ENCODE results near the gene CPED1. TPM values are rescaled to one million over a fixed set of nuclear protein-coding genes. Genes with fewer than 3 reads are reported as not detected.

CPED1 gene
- total RNA-seq, 2 experiments from 2014 or later = not detected

GRCh38 chr7:121294448-121294992, 306.0 kb downstream of the CPED1 start:
- no TSS peak for BruUV-seq (replicated peaks)
- Histone ChIP-seq H3K27ac (ENCODE audit: low read depth, low read length, poor library complexity, severe bottlenecking) (no peak overlapping the region), H3K9me2 (ENCODE audit: insufficient read depth, low read length) (no peaks in the 10 kb centered on the region), H3K4me3 (ENCODE audit: low read depth, low read length, poor library complexity, severe bottlenecking) (no peak overlapping the region), H3K36me3 (ENCODE audit: insufficient read depth, low read length) (no peaks in the 10 kb centered on the region), H3K4me1 (ENCODE audit: insufficient read depth, low read length, poor library complexity, severe bottlenecking) (no peaks in the 10 kb centered on the region), H2AFZ (ENCODE audit: low read length) (0 out of 2 replicates have a peak overlapping the region, but pooled peaks have one; percentile 2), H3K9me3 (ENCODE audit: low read length) (no peaks in the 10 kb centered on the region), H4K20me1 (ENCODE audit: insufficient read depth, low read length) (no peaks in the 10 kb centered on the region), H3K79me2 (ENCODE audit: insufficient read depth, low read depth, low read length) (no peaks in the 10 kb centered on the region), H3K4me2 (ENCODE audit: low read length) (no peak overlapping the region)
- DNase-seq (ENCODE audit: low spot score) = no peak
- TF ChIP-seq, protein P1, sequence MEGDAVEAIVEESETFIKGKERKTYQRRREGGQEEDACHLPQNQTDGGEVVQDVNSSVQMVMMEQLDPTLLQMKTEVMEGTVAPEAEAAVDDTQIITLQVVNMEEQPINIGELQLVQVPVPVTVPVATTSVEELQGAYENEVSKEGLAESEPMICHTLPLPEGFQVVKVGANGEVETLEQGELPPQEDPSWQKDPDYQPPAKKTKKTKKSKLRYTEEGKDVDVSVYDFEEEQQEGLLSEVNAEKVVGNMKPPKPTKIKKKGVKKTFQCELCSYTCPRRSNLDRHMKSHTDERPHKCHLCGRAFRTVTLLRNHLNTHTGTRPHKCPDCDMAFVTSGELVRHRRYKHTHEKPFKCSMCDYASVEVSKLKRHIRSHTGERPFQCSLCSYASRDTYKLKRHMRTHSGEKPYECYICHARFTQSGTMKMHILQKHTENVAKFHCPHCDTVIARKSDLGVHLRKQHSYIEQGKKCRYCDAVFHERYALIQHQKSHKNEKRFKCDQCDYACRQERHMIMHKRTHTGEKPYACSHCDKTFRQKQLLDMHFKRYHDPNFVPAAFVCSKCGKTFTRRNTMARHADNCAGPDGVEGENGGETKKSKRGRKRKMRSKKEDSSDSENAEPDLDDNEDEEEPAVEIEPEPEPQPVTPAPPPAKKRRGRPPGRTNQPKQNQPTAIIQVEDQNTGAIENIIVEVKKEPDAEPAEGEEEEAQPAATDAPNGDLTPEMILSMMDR (conservative IDR thresholded peaks at IDR 0.05; ENCODE audit: low read length) = no peak
- TF ChIP-seq EZH2phosphoT487 (IDR thresholded peaks at IDR 0.05; ENCODE audit: borderline replicate concordance, low read depth, low read length) = no peak
- CTCF ChIA-PET (ENCODE audit: unreplicated experiment) = no interaction called here
- intact Hi-C loops (cut with micrococcal nuclease; ENCODE audit: unreplicated experiment) = no loop called here
- POLR2A ChIA-PET = interaction anchor here (0.7 kb wide), 2 partner anchors 17 to 235 kb away, joined by 3 read pairs; no protein-coding TSS in a partner anchor

- no peak overlapping the region for H3K4me3 ChIP-seq (ENCODE audit: low read depth, low read length, poor library complexity, severe bottlenecking)
- H3K27ac ChIP-seq (ENCODE audit: low read depth, low read length, poor library complexity, severe bottlenecking) = no peak overlapping the region
- no peaks in the 10 kb centered on the region for H3K36me3 ChIP-seq (ENCODE audit: insufficient read depth, low read length)
- peaks cover 8% of the 10 kb centered on the region for H3K4me1 ChIP-seq (ENCODE audit: insufficient read depth, low read length, poor library complexity, severe bottlenecking)
- H3K79me2 ChIP-seq (ENCODE audit: insufficient read depth, low read depth, low read length) = no peaks in the 10 kb centered on the region
- no peak for DNase-seq (ENCODE audit: low spot score)
- CTCF ChIA-PET (ENCODE audit: unreplicated experiment) = no interaction called here
- no peaks in the 10 kb centered on the region for H3K9me2 ChIP-seq (ENCODE audit: insufficient read depth, low read length)
- no peaks in the 10 kb centered on the region for H3K9me3 ChIP-seq (ENCODE audit: low read length)
- no peak for TF ChIP-seq EZH2phosphoT487 (IDR thresholded peaks at IDR 0.05; ENCODE audit: borderline replicate concordance, low read depth, low read length)
- TF ChIP-seq, protein P1 (conservative IDR thresholded peaks at IDR 0.05; ENCODE audit: low read length) = no peak
- POLR2A ChIA-PET = no interaction called here
- H2AFZ ChIP-seq (ENCODE audit: low read length) = peak overlapping the region; percentile 38; the same call in 1 of the 2 replicates
- H3K4me2 ChIP-seq (ENCODE audit: low read length) = no peak overlapping the region
- no peaks in the 10 kb centered on the region for H4K20me1 ChIP-seq (ENCODE audit: insufficient read depth, low read length)
- no TSS peak for BruUV-seq (replicated peaks)
- intact Hi-C loops (cut with micrococcal nuclease; ENCODE audit: unreplicated experiment) = no loop called here
These were observed 309.3 kb downstream of the CPED1 start for GRCh38 chr7:121297843-121298242.

GRCh38 chr7:121298831-121299239, 310.3 kb downstream of the CPED1 start:
- TF ChIP-seq EZH2phosphoT487 (IDR thresholded peaks at IDR 0.05; ENCODE audit: borderline replicate concordance, low read depth, low read length) = no peak
- no peaks in the 10 kb centered on the region for H3K9me3 ChIP-seq (ENCODE audit: low read length)
- H3K79me2 ChIP-seq (ENCODE audit: insufficient read depth, low read depth, low read length) = no peaks in the 10 kb centered on the region
- H3K36me3 ChIP-seq (ENCODE audit: insufficient read depth, low read length) = no peaks in the 10 kb centered on the region
- intact Hi-C loops (cut with micrococcal nuclease; ENCODE audit: unreplicated experiment) = no loop called here
- CTCF ChIA-PET (ENCODE audit: unreplicated experiment) = no interaction called here
- H3K4me1 ChIP-seq (ENCODE audit: insufficient read depth, low read length, poor library complexity, severe bottlenecking) = peaks cover 8% of the 10 kb centered on the region
- no peaks in the 10 kb centered on the region for H4K20me1 ChIP-seq (ENCODE audit: insufficient read depth, low read length)
- no peak overlapping the region for H3K4me3 ChIP-seq (ENCODE audit: low read depth, low read length, poor library complexity, severe bottlenecking)
- BruUV-seq (replicated peaks) = no TSS peak
- DNase-seq (ENCODE audit: low spot score) = no peak
- no peak overlapping the region for H3K27ac ChIP-seq (ENCODE audit: low read depth, low read length, poor library complexity, severe bottlenecking)
- no peaks in the 10 kb centered on the region for H3K9me2 ChIP-seq (ENCODE audit: insufficient read depth, low read length)
- no peak overlapping the region for H2AFZ ChIP-seq (ENCODE audit: low read length)
- H3K4me2 ChIP-seq (ENCODE audit: low read length) = no peak overlapping the region
- POLR2A ChIA-PET = no interaction called here

Measured in OCI-LY7 (cell line).